Nephron (organoid): Measurements from ENCODE around the gene CRISPLD2.

Experiments
- H3K27ac Mint-ChIP-seq, 3 experiments: 2 replicates each; pipeline ENCODE4 v1.8.0; 2020; ENCODE audit warnings: mixed read lengths in 3 of 3, mild to moderate bottlenecking in 2 of 3, moderate library complexity in 1 of 3
- H3K27me3 Mint-ChIP-seq: 2 replicates; pipeline ENCODE4 v1.8.0; 2021; ENCODE audit warnings: low read depth, mild to moderate bottlenecking, moderate library complexity, mixed read lengths
- H3K36me3 Mint-ChIP-seq: 2 replicates; pipeline ENCODE4 v1.8.0; 2020; ENCODE audit warnings: low read depth, mixed read lengths
- H3K4me1 Mint-ChIP-seq: 2 replicates; pipeline ENCODE4 v1.8.0; 2020; ENCODE audit warnings: mixed read lengths
- H3K4me3 Mint-ChIP-seq, 3 experiments: 2 replicates each; pipeline ENCODE4 v1.8.0; 2020; ENCODE audit warnings: mild to moderate bottlenecking in 3 of 3, mixed read lengths in 3 of 3, moderate library complexity in 2 of 3
- H3K9me3 Mint-ChIP-seq: 2 replicates; pipeline ENCODE4 v1.8.0; 2020; ENCODE audit warnings: mixed read lengths
- CTCF ChIP-seq, 3 experiments: fragments of 200-600 bp; sonication (generic); IDR thresholded peaks; one replicate each; pipeline ENCODE4 v1.5.0; 2021; ENCODE audit warnings: antibody characterized with exemption in 3 of 3; ENCODE audit not compliant: unreplicated experiment in 3 of 3

Gene CRISPLD2

GRCh38 chr16:84949772-84950436 is 130.1 kb downstream of the CRISPLD2 start:
- Mint-ChIP-seq H3K27ac (no peak overlapping the region), H3K4me1 (peaks cover 34% of the 10 kb centered on the region), H3K27me3 (peaks cover 12% of the 10 kb centered on the region), H3K9me3 (peaks cover 6% of the 10 kb centered on the region), H3K4me3 (no peak overlapping the region), H3K36me3 (no peaks in the 10 kb centered on the region)
- no peak for TF ChIP-seq CTCF (IDR thresholded peaks at IDR 0.05; ENCODE audit: unreplicated experiment in 3 of 3)

- no peak for TF ChIP-seq CTCF (IDR thresholded peaks at IDR 0.05; ENCODE audit: unreplicated experiment in 3 of 3)
- H3K36me3 Mint-ChIP-seq, result no peaks in the 10 kb centered on the region
- H3K4me1 Mint-ChIP-seq, result peaks cover 34% of the 10 kb centered on the region
- H3K27ac Mint-ChIP-seq, result peak overlapping the region in 1 of 3 experiments; percentile 56
- H3K27me3 Mint-ChIP-seq, result peaks cover 12% of the 10 kb centered on the region
- H3K9me3 Mint-ChIP-seq, result peaks cover 6% of the 10 kb centered on the region
- no peak overlapping the region for H3K4me3 Mint-ChIP-seq
These were observed 131.1 kb downstream of the CRISPLD2 start for GRCh38 chr16:84950906-84951305.

DNA sequence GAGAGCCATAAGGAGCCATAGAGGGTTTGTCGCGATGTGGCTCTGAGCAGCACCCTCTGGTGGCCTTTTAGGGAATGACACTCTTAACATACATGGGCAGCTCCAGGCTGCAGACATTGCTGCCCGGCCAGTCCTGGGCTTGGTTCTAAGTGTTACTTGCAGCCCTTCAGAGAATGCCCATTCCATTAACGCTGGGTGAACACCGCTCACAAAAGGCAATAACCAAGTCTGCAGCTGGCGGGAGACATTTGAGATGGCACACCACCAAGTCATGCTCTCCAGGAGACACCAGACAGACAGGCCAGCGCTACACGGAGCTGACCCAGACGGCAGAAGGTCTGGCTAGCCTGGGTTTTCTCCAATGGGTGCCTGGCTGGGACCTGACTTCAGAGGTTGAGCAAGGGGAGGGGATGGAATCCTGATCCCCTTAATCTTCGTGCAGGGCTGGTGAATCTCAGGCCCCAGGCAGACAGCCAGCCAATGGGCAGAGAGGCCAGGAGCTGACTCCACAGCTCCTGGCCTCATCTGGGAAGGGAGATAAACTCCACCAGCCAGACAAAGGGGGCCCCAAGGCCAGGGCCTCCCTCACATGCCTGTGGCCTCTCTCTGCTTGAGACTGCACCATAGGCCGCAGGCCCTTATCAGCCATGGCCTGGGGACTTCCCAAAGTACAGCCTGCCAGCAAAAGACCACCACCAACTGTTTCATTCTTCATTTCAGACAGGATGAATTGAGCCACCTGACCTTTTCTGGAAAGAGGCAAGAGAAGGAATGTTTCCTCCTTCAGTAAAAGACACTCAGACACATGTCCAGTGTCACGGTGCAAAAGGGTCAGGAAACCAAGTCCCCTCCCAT is 132.8 kb downstream of the CRISPLD2 start:
- peaks cover 10% of the 10 kb centered on the region for H3K27me3 Mint-ChIP-seq
- H3K27ac Mint-ChIP-seq, result peak overlapping the region; percentile 90 to 98 (median 91)
- peaks cover 2% of the 10 kb centered on the region for H3K9me3 Mint-ChIP-seq
- no peak overlapping the region for H3K4me3 Mint-ChIP-seq
- peak; percentile 84 to 89 (median 87) for TF ChIP-seq CTCF (IDR thresholded peaks at IDR 0.05; ENCODE audit: unreplicated experiment in 3 of 3)
- peaks cover 24% of the 10 kb centered on the region for H3K4me1 Mint-ChIP-seq
- H3K36me3 Mint-ChIP-seq, result no peaks in the 10 kb centered on the region

GRCh38 chr16:84953190-84953746 is 133.5 kb downstream of the CRISPLD2 start:
- no peaks in the 10 kb centered on the region for H3K36me3 Mint-ChIP-seq
- no peaks in the 10 kb centered on the region for H3K9me3 Mint-ChIP-seq
- peaks cover 19% of the 10 kb centered on the region for H3K4me1 Mint-ChIP-seq
- H3K27me3 Mint-ChIP-seq, result peaks cover 10% of the 10 kb centered on the region
- peak overlapping the region; percentile 90 to 98 (median 91) for H3K27ac Mint-ChIP-seq
- no peak overlapping the region for H3K4me3 Mint-ChIP-seq
- no peak for TF ChIP-seq CTCF (IDR thresholded peaks at IDR 0.05; ENCODE audit: unreplicated experiment in 3 of 3)

- no peak for TF ChIP-seq CTCF (IDR thresholded peaks at IDR 0.05; ENCODE audit: unreplicated experiment in 3 of 3)
- Mint-ChIP-seq H3K27me3 (peaks cover 6% of the 10 kb centered on the region), H3K36me3 (no peaks in the 10 kb centered on the region), H3K27ac (no peak overlapping the region), H3K4me3 (no peak overlapping the region), H3K4me1 (peaks cover 19% of the 10 kb centered on the region), H3K9me3 (no peaks in the 10 kb centered on the region)
These were observed 135.6 kb downstream of the CRISPLD2 start for GRCh38 chr16:84955427-84955826.
